ENCODE results near the gene PTPRE. TPM values are rescaled to one million over a fixed set of nuclear protein-coding genes. Genes with fewer than 3 reads are reported as not detected.

PTPRE gene
- total RNA-seq, 1 experiment from 2014 or later, result 3.1 TPM

- TF ChIP-seq MLX (CRISPR knock-in tag; IDR thresholded peaks at IDR 0.05), result no peak
- no peak for TF ChIP-seq ZNF396 (CRISPR knock-in tag; IDR thresholded peaks at IDR 0.05; ENCODE audit: borderline replicate concordance)
- TF ChIP-seq ERG (CRISPR knock-in tag; IDR thresholded peaks at IDR 0.05), result no peak
- no peak for TF ChIP-seq ZNF425 (CRISPR knock-in tag; conservative IDR thresholded peaks at IDR 0.05)
- TF ChIP-seq STAT6 (CRISPR knock-in tag; conservative IDR thresholded peaks at IDR 0.05; ENCODE audit: low read depth), result no peak
- TF ChIP-seq FOXP4 (CRISPR knock-in tag; IDR thresholded peaks at IDR 0.05), result no peak
- TF ChIP-seq ETV6 (CRISPR knock-in tag; IDR thresholded peaks at IDR 0.05), result no peak
- H3K27me3 Mint-ChIP-seq (ENCODE audit: low read depth), result no peaks in the 10 kb centered on the region
- POLR2A ChIA-PET, result no interaction called here
- CTCF ChIA-PET, result interaction anchor here (1.2 to 1.4 kb wide), 2 partner anchors 138 to 196 kb away, joined by 4 to 9 read pairs; no protein-coding TSS in a partner anchor
- H3K4me1 Mint-ChIP-seq, result no peaks in the 10 kb centered on the region
- DNase-seq (ENCODE audit: low spot score) (no peak), ATAC-seq (no peak)
- H3K36me3 Mint-ChIP-seq, result peaks cover 17% of the 10 kb centered on the region
- no peak overlapping the region for H3K4me3 Mint-ChIP-seq
- H3K9me3 Mint-ChIP-seq, result peaks cover 25% of the 10 kb centered on the region
- H3K27ac Mint-ChIP-seq, result no peak overlapping the region
Observed at GRCh38 chr10:127872871-127873600, 33.9 kb upstream of the PTPRE start.

GRCh38 chr10:127873901-127874470 lies 32.9 kb upstream of the PTPRE start:
- H3K4me1 Mint-ChIP-seq, result no peaks in the 10 kb centered on the region
- ChIA-PET POLR2A (no interaction called here), CTCF (no interaction called here)
- ATAC-seq (no peak), DNase-seq (ENCODE audit: low spot score) (no peak)
- H3K9me3 Mint-ChIP-seq, result peaks cover 15% of the 10 kb centered on the region
- no peak overlapping the region for H3K27ac Mint-ChIP-seq
- no peak for TF ChIP-seq TP53 (CRISPR knock-in tag; IDR thresholded peaks at IDR 0.05)
- no peak for TF ChIP-seq CREM (CRISPR knock-in tag; IDR thresholded peaks at IDR 0.05)
- no peak for TF ChIP-seq MYBL2 (CRISPR knock-in tag; IDR thresholded peaks at IDR 0.05)
- TF ChIP-seq SOX15 (CRISPR knock-in tag; IDR thresholded peaks at IDR 0.05), result no peak
- no peak for TF ChIP-seq ZSCAN18 (CRISPR knock-in tag; IDR thresholded peaks at IDR 0.05)
- TF ChIP-seq SMAD3 (CRISPR knock-in tag; IDR thresholded peaks at IDR 0.05; ENCODE audit: borderline replicate concordance), result no peak
- TF ChIP-seq TCF7 (CRISPR knock-in tag; IDR thresholded peaks at IDR 0.05; ENCODE audit: low read depth), result no peak
- no peak for TF ChIP-seq TEAD4 (CRISPR knock-in tag; IDR thresholded peaks at IDR 0.05)
- TF ChIP-seq ZBTB43 (CRISPR knock-in tag; IDR thresholded peaks at IDR 0.05), result no peak
- no peaks in the 10 kb centered on the region for H3K27me3 Mint-ChIP-seq (ENCODE audit: low read depth)
- peaks cover 14% of the 10 kb centered on the region for H3K36me3 Mint-ChIP-seq
- H3K4me3 Mint-ChIP-seq, result no peak overlapping the region
